Suprapubic skin (tissue), 4 donors: ENCODE measurements around the gene VPS4A. TPM values are rescaled to one million over a fixed set of nuclear protein-coding genes. Genes with fewer than 3 reads are reported as not detected.

ENCODE experiments used
- DNase-seq, 2 donors: peaks; one replicate each; pipeline ENCODE4 v3.0.0-alpha.2; 2019; ENCODE audit warnings: low spot score in 2 of 2
- H3K27ac ChIP-seq: fragments of 200-600 bp; sonication (generic); one replicate; pipeline ENCODE4 v1.5.1; 2019
- H3K27me3 ChIP-seq: fragments of 200-600 bp; sonication (generic); one replicate; pipeline ENCODE4 v1.5.1; 2019
- H3K36me3 ChIP-seq: fragments of 200-600 bp; sonication (generic); one replicate; pipeline ENCODE4 v1.5.1; 2019
- H3K4me1 ChIP-seq: fragments of 200-600 bp; sonication (generic); one replicate; pipeline ENCODE4 v1.5.1; 2019
- H3K4me3 ChIP-seq: fragments of 200-600 bp; sonication (generic); one replicate; pipeline ENCODE4 v1.5.1; 2019; ENCODE audit warnings: mild to moderate bottlenecking
- H3K9me3 ChIP-seq: fragments of 200-600 bp; sonication (generic); one replicate; pipeline ENCODE4 v1.5.1; 2019
- EP300 ChIP-seq: sonication (generic); formaldehyde crosslinking; IDR thresholded peaks from one replicate; pipeline ENCODE4 v1.6.1; 2017; ENCODE audit warnings: antibody characterized with exemption
- POLR2A ChIP-seq, 2 donors: fragments of 450-650 bp; IDR thresholded peaks; one replicate each; pipeline ENCODE4 v1.6.1; 2017; ENCODE audit warnings: antibody characterized with exemption in 2 of 2, mild to moderate bottlenecking in 2 of 2, moderate library complexity in 2 of 2
- POLR2AphosphoS5 ChIP-seq, 3 donors: sonication (generic); formaldehyde crosslinking; IDR thresholded peaks; one replicate each; pipeline ENCODE4 v1.6.1; 2017; ENCODE audit warnings: antibody characterized with exemption in 3 of 3
- WGBS: methylation state at CpG from one replicate; pipeline ENCODE4 v1.1.5; 2018; 5-methylcytosine and 5-hydroxymethylcytosine counted together
- total RNA-seq, 4 donors: library from RNA; depleted of rRNA; stranded (reverse); fragments of >200 nt; gene quantifications; one replicate each; pipeline ENCODE4 v1.1.0, GENCODE V29; 2016
- TF ChIP-seq, protein P1 (sequence below), 2 donors: fragments of 200-600 bp in 1 of 2; fragments of 450-650 bp in 1 of 2; sonication (generic) in 1 of 2; IDR thresholded peaks; one replicate each; pipeline ENCODE4 v1.5.1; 2016 to 2019; ENCODE audit warnings: antibody characterized with exemption in 2 of 2, mild to moderate bottlenecking in 1 of 2, moderate library complexity in 1 of 2

VPS4A gene
- total RNA-seq, 4 donors from 2014 or later = 32.5 to 46.6 (median 37.6) TPM

DNA sequence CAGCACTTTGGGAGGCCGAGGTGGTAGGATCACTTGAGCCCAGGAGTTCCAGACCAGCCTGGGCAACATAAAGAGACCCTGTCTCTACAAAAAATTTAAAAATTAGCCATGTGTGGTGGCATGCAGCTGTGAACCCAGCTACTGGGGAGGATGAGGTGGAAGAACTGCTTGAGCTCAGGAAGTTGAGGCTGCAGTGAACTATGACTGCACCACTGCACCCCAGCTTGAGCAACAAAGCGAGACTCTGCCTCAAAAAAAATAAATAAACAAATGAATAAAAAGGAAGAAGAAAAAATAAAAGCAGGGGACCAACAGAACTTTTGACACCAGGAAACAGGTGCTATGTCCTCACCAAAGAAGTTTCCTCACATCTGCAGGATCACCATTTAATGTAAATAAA lies 60.4 kb downstream of the VPS4A start:
- Histone ChIP-seq H3K27me3 (no peaks in the 10 kb centered on the region), H3K9me3 (no peaks in the 10 kb centered on the region), H3K27ac (no peak overlapping the region), H3K4me3 (no peak overlapping the region), H3K36me3 (peaks cover 71% of the 10 kb centered on the region), H3K4me1 (no peaks in the 10 kb centered on the region)
- TF ChIP-seq POLR2AphosphoS5 (IDR thresholded peaks at IDR 0.05) = no peak
- TF ChIP-seq, protein P1, sequence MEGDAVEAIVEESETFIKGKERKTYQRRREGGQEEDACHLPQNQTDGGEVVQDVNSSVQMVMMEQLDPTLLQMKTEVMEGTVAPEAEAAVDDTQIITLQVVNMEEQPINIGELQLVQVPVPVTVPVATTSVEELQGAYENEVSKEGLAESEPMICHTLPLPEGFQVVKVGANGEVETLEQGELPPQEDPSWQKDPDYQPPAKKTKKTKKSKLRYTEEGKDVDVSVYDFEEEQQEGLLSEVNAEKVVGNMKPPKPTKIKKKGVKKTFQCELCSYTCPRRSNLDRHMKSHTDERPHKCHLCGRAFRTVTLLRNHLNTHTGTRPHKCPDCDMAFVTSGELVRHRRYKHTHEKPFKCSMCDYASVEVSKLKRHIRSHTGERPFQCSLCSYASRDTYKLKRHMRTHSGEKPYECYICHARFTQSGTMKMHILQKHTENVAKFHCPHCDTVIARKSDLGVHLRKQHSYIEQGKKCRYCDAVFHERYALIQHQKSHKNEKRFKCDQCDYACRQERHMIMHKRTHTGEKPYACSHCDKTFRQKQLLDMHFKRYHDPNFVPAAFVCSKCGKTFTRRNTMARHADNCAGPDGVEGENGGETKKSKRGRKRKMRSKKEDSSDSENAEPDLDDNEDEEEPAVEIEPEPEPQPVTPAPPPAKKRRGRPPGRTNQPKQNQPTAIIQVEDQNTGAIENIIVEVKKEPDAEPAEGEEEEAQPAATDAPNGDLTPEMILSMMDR (IDR thresholded peaks at IDR 0.05) = no peak
- no peak for TF ChIP-seq POLR2A (IDR thresholded peaks at IDR 0.05)
- no peak for TF ChIP-seq EP300
- 93% methylated on average over 2 of the region's 2 CpGs for WGBS
- DNase-seq = no peak

DNA sequence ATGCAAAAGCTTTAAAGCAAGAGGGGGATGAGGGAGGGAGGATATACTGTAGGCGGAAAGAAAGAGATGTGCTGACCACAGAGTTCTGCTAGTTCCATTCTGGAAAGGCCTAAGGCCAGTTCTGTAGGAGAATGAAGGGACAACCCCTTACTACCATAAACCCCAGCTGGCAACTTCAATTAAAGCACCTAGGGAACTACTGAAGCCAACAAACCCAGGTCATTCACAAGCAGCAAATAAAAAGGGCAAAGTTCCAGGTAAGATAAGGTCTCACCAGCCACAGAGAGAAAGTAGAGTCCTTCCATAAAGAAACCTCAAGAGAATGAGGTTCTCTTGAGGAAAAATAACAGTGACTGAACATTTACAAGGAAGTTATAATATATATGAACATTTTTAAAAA lies 61.9 kb downstream of the VPS4A start:
- H3K4me1 ChIP-seq = no peaks in the 10 kb centered on the region
- WGBS = 88% methylated on average over 1 of the region's 1 CpG
- H3K9me3 ChIP-seq = no peaks in the 10 kb centered on the region
- TF ChIP-seq POLR2AphosphoS5 (IDR thresholded peaks at IDR 0.05) (no peak), EP300 (no peak), POLR2A (IDR thresholded peaks at IDR 0.05) (no peak)
- TF ChIP-seq, protein P1 (IDR thresholded peaks at IDR 0.05) = no peak
- no peak overlapping the region for H3K27ac ChIP-seq
- H3K4me3 ChIP-seq = no peak overlapping the region
- H3K36me3 ChIP-seq = peaks cover 61% of the 10 kb centered on the region
- DNase-seq = no peak
- no peaks in the 10 kb centered on the region for H3K27me3 ChIP-seq

Other genes with a start within 250 kb of the VPS4A start
- 10 to 100 TPM in 1 of 4 donors, 1 to 10 TPM in 3; 4.4 to 11.3 (median 7.1) TPM for gene HAS3, start 205.7 kb upstream of the VPS4A start, total RNA-seq
- 100 to 1,000 TPM in 1 of 4 donors, 10 to 100 TPM in 3; 76.9 to 128 (median 90.0) TPM for gene CHTF8, start 178.8 kb upstream of the VPS4A start, total RNA-seq
- gene UTP4, start 178.7 kb upstream of the VPS4A start, total RNA-seq = 10 to 100 TPM; 25.1 to 41.7 (median 34.8) TPM
- 10 to 100 TPM; 35.8 to 81.6 (median 57.8) TPM for gene SNTB2, start 124.2 kb upstream of the VPS4A start, total RNA-seq
- gene PDF, start 19.2 kb downstream of the VPS4A start, total RNA-seq = 10 to 100 TPM; 12.2 to 25.4 (median 21.2) TPM
- 10 to 100 TPM; 45.3 to 70.4 (median 57.0) TPM for gene COG8, start 28.2 kb downstream of the VPS4A start, total RNA-seq
- 10 to 100 TPM in 3 of 4 donors, 1 to 10 TPM in 1; 9.8 to 24.0 (median 19.7) TPM for gene NIP7, start 28.4 kb downstream of the VPS4A start, total RNA-seq
- gene TMED6, start 40.4 kb downstream of the VPS4A start, total RNA-seq = 1 to 10 TPM in 1 of 4 donors, under 1 TPM in 1, not detected in 2; 0.98 to 1.5 TPM
- 10 to 100 TPM; 16.9 to 25.4 (median 19.3) TPM for gene TERF2, start 74.7 kb downstream of the VPS4A start, total RNA-seq
- 10 to 100 TPM; 33.2 to 69.1 (median 50.1) TPM for gene CYB5B, start 113.3 kb downstream of the VPS4A start, total RNA-seq